Suprapubic skin (tissue), 3 donors: Measurements from ENCODE around the gene LAMA3.

Source experiments
- POLR2AphosphoS5 ChIP-seq, 3 donors: sonication (generic); formaldehyde crosslinking; IDR thresholded peaks; one replicate each; pipeline ENCODE4 v1.6.1; 2017; ENCODE audit warnings: antibody characterized with exemption in 3 of 3
- TF ChIP-seq, protein P1 (sequence below), 2 donors: fragments of 200-600 bp in 1 of 2; fragments of 450-650 bp in 1 of 2; sonication (generic) in 1 of 2; IDR thresholded peaks; one replicate each; pipeline ENCODE4 v1.5.1; 2016 to 2019; ENCODE audit warnings: antibody characterized with exemption in 2 of 2, mild to moderate bottlenecking in 1 of 2, moderate library complexity in 1 of 2

DNA sequence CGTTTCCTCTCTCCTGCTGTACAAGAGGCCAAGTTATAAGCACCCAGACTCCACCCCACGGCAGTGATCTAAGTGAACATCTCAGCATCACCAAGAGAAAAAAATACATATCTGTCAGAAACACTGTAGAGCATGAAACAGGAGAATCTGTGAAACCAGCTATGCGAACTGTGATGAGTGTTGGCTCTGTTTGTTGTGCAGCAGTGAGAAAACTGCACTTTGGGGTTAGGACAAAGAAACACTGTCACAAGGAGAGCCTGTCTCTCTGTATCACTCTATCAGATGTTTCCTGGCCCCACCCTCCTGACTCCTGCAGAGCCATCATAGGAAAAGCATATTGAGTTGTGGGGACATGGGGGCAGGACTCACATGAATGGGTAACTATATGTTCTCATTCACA is 87.1 kb downstream of the LAMA3 start:
- TF ChIP-seq, protein P1, sequence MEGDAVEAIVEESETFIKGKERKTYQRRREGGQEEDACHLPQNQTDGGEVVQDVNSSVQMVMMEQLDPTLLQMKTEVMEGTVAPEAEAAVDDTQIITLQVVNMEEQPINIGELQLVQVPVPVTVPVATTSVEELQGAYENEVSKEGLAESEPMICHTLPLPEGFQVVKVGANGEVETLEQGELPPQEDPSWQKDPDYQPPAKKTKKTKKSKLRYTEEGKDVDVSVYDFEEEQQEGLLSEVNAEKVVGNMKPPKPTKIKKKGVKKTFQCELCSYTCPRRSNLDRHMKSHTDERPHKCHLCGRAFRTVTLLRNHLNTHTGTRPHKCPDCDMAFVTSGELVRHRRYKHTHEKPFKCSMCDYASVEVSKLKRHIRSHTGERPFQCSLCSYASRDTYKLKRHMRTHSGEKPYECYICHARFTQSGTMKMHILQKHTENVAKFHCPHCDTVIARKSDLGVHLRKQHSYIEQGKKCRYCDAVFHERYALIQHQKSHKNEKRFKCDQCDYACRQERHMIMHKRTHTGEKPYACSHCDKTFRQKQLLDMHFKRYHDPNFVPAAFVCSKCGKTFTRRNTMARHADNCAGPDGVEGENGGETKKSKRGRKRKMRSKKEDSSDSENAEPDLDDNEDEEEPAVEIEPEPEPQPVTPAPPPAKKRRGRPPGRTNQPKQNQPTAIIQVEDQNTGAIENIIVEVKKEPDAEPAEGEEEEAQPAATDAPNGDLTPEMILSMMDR (IDR thresholded peaks at IDR 0.05): no peak
- TF ChIP-seq POLR2AphosphoS5 (IDR thresholded peaks at IDR 0.05): no peak
